Mesenchymal stem cell (in vitro differentiated cells and primary cell): Measurements from ENCODE around the gene CPLX4. TPM values are rescaled to one million over a fixed set of nuclear protein-coding genes. Genes with fewer than 3 reads are reported as not detected.

Experiments used
- DNase-seq: peaks from one replicate; pipeline ENCODE4 v3.0.0-alpha.2; 2013
- H2AFZ ChIP-seq: one replicate; pipeline ENCODE4 v1.6.1; 2013; ENCODE audit warnings: low read depth, mild to moderate bottlenecking, control low read depth, inconsistent platforms, low read length, moderate library complexity
- H2AK5ac ChIP-seq: 2 replicates; pipeline ENCODE4 v1.6.1; 2013; ENCODE audit warnings: low read length, moderate library complexity, mild to moderate bottlenecking, inconsistent platforms; ENCODE audit not compliant: severe bottlenecking
- H2BK120ac ChIP-seq: one replicate; pipeline ENCODE4 v1.6.1; 2013; ENCODE audit warnings: low read depth, mild to moderate bottlenecking, inconsistent platforms, low read length, moderate library complexity
- H2BK12ac ChIP-seq, 2 experiments: one replicate each; pipeline ENCODE4 v1.6.1; 2013; ENCODE audit warnings: inconsistent platforms in 2 of 2, low read length in 2 of 2, mild to moderate bottlenecking in 2 of 2, moderate library complexity in 2 of 2, control low read depth in 1 of 2
- H2BK15ac ChIP-seq: one replicate; pipeline ENCODE4 v1.6.1; 2013; ENCODE audit warnings: mild to moderate bottlenecking, low read depth, inconsistent platforms; ENCODE audit not compliant: poor library complexity, severe bottlenecking
- H2BK5ac ChIP-seq: 2 replicates; pipeline ENCODE4 v1.6.1; 2013; ENCODE audit warnings: low read depth, mild to moderate bottlenecking, low read length, control low read depth, inconsistent platforms; ENCODE audit not compliant: poor library complexity, severe bottlenecking
- H3K14ac ChIP-seq, 2 experiments: one replicate each; pipeline ENCODE4 v1.6.1; 2013; ENCODE audit warnings: inconsistent platforms in 2 of 2, low read length in 2 of 2, control low read depth in 1 of 2, mild to moderate bottlenecking in 1 of 2, moderate library complexity in 1 of 2
- H3K18ac ChIP-seq, 2 experiments: one replicate each; pipeline ENCODE4 v1.6.1; 2013; ENCODE audit warnings: inconsistent platforms in 2 of 2, low read length in 2 of 2, control low read depth in 1 of 2, low read depth in 1 of 2, mild to moderate bottlenecking in 1 of 2
- H3K23ac ChIP-seq, 2 experiments: one replicate each; pipeline ENCODE4 v1.6.1; 2013; ENCODE audit warnings: inconsistent platforms in 2 of 2, low read length in 2 of 2, mild to moderate bottlenecking in 2 of 2, moderate library complexity in 2 of 2, control low read depth in 1 of 2
- H3K27ac ChIP-seq: 2 replicates; pipeline ENCODE4 v1.5.1; 2013; ENCODE audit warnings: mild to moderate bottlenecking, moderate library complexity, low read length, control low read depth, inconsistent platforms; ENCODE audit not compliant: poor library complexity, severe bottlenecking
- H3K27me3 ChIP-seq, 2 experiments: 2 replicates each; pipeline versions ENCODE4 v1.6.1 to v1.7.0; 2013; ENCODE audit warnings: low read length in 2 of 2, mild to moderate bottlenecking in 2 of 2, moderate library complexity in 2 of 2, control low read depth in 1 of 2, inconsistent platforms in 1 of 2; ENCODE audit not compliant: control insufficient read depth in 1 of 2, insufficient read depth in 1 of 2
- H3K36me3 ChIP-seq, 2 experiments: 2 replicates each; pipeline versions ENCODE4 v1.6.1 to v1.7.0; 2013; ENCODE audit warnings: low read length in 2 of 2, control low read depth in 1 of 2, inconsistent platforms in 1 of 2, low read depth in 1 of 2, mild to moderate bottlenecking in 1 of 2; ENCODE audit not compliant: insufficient read depth in 2 of 2, control insufficient read depth in 1 of 2
- H3K4ac ChIP-seq, 2 experiments: one replicate each; pipeline ENCODE4 v1.6.1; 2013; ENCODE audit warnings: inconsistent platforms in 2 of 2, low read length in 2 of 2, mild to moderate bottlenecking in 2 of 2, moderate library complexity in 2 of 2, control low read depth in 1 of 2, low read depth in 1 of 2
- H3K4me1 ChIP-seq: 2 replicates; pipeline ENCODE4 v1.6.1; 2013; ENCODE audit warnings: low read depth, low read length, control low read depth; ENCODE audit not compliant: control insufficient read depth, insufficient read depth
- H3K4me2 ChIP-seq: 2 replicates; pipeline ENCODE4 v1.6.1; 2013; ENCODE audit warnings: low read length, mild to moderate bottlenecking, inconsistent platforms; ENCODE audit not compliant: poor library complexity, severe bottlenecking
- H3K4me3 ChIP-seq, 2 experiments: 2 replicates each; pipeline versions ENCODE4 v1.5.1 to v1.7.0; 2013; ENCODE audit warnings: low read length in 2 of 2, mild to moderate bottlenecking in 2 of 2, control low read depth in 1 of 2, low read depth in 1 of 2; ENCODE audit not compliant: insufficient read depth in 1 of 2
- H3K79me1 ChIP-seq: replicated peaks from 2 replicates; pipeline ENCODE4 v1.6.1; 2013; ENCODE audit warnings: mild to moderate bottlenecking, control low read depth, low read length, inconsistent platforms; ENCODE audit not compliant: poor library complexity, severe bottlenecking
- H3K9ac ChIP-seq: 2 replicates; pipeline ENCODE4 v1.7.0; 2013; ENCODE audit warnings: mild to moderate bottlenecking, low read length, moderate library complexity
- H3K9me3 ChIP-seq: 2 replicates; pipeline ENCODE4 v1.7.0; 2013; ENCODE audit warnings: mild to moderate bottlenecking, low read length; ENCODE audit not compliant: control insufficient read depth
- H4K8ac ChIP-seq: one replicate; pipeline ENCODE4 v1.6.1; 2013; ENCODE audit warnings: inconsistent platforms, mild to moderate bottlenecking, low read length, moderate library complexity
- H4K91ac ChIP-seq: one replicate; pipeline ENCODE4 v1.6.1; 2013; ENCODE audit warnings: mild to moderate bottlenecking, low read length, inconsistent platforms
- WGBS: methylation state at CpG from one replicate; pipeline ENCODE4 v1.1.7; 2013; ENCODE audit warnings: mixed read lengths; 5-methylcytosine and 5-hydroxymethylcytosine counted together
- polyA plus RNA-seq, 2 experiments: library from polyadenylated mRNA; stranded (reverse); fragments of 200-250 nt; gene quantifications; one replicate each; pipeline ENCODE4 v1.2.3, GENCODE V29; 2013

CPLX4 gene, protein sequence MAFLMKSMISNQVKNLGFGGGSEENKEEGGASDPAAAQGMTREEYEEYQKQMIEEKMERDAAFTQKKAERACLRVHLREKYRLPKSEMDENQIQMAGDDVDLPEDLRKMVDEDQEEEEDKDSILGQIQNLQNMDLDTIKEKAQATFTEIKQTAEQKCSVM
- not detected for polyA plus RNA-seq (2013, experiment 1 of 2)
- polyA plus RNA-seq (2013, experiment 2 of 2): not detected

DNA sequence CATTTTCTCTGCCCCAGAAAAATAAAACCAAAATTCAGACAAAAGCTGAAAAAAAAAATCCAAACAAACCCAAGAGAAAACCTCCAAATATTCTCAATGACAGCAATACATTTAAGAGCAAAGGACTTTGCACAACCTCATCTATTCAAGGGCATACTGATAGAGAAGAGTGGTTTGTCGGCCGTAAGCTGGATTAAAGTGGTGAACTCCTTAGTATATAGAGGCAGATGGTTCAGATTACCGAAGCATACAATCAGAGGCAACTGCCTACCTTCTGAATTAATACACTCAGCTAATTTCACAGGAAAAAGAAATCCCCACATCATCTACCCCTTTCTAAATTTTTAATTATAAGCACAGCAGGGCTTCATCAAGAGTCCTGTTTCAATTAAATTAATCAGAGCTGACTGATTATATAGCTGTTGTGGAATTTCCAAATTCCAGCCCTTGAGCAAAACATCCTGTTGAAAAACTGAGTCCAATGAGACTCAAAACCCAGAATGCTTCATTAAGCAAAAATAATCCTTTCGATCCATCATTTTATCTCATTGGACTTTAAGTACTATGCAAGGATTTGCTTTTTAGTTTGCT lies at the start of gene CPLX4:
TSS of gene CPLX4 (minus strand) at position 190 of the 591 bp plus-strand sequence. CDS start at position 3, 187 bp downstream.
- no peak within 1 kb of the TSS for H3K9ac ChIP-seq
- no peaks in the 10 kb centered on the region for H3K79me1 ChIP-seq
- no peak within 1 kb of the TSS for H2BK5ac ChIP-seq
- no peaks in the 10 kb centered on the region for H3K9me3 ChIP-seq
- peaks cover 2% of the 10 kb centered on the region for H3K4me1 ChIP-seq
- no peak within 1 kb of the TSS for H3K18ac ChIP-seq
- no peak within 1 kb of the TSS for H2AK5ac ChIP-seq
- H2AFZ ChIP-seq: no peak within 1 kb of the TSS
- 87% methylated on average over 4 of the region's 4 CpGs for WGBS
- no peak within 1 kb of the TSS for H3K27ac ChIP-seq
- no peak within 1 kb of the TSS for H4K91ac ChIP-seq
- H3K27me3 ChIP-seq: peaks cover 7 to 12% of the 10 kb centered on the region in 2 experiments
- H3K4me3 ChIP-seq: no peak within 1 kb of the TSS
- H2BK120ac ChIP-seq: no peak within 1 kb of the TSS
- no peak within 1 kb of the TSS for H4K8ac ChIP-seq
- no peak within 1 kb of the TSS for H2BK12ac ChIP-seq
- H3K36me3 ChIP-seq: no peaks in the 10 kb centered on the region
- DNase-seq: no peak
- no peak within 1 kb of the TSS for H3K4me2 ChIP-seq
- H2BK15ac ChIP-seq: no peak within 1 kb of the TSS
- no peak within 1 kb of the TSS for H3K23ac ChIP-seq
- H3K14ac ChIP-seq: no peak within 1 kb of the TSS
- H3K4ac ChIP-seq: no peak within 1 kb of the TSS

DNA sequence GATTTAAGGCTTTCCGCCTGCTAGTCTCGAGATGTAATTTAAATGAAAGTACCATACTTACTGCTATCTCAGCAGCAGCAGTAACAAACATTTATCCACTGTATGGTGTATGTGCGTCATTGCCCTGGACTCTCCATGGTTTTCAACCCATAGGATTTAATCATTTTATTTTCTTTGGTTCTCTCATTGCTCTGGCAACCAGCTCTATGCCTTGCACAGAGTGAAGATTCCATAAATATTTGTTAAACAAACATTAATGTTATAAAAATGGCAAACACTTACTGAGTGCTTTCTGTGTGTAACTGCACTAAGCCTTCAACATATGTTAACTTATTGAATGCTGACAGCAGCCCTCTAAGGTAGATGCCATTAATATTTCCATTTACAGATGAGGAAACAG lies 41.9 kb upstream of the CPLX4 start:
- peaks cover 0 to 6% of the 10 kb centered on the region in 2 experiments for H3K36me3 ChIP-seq
- H2BK15ac ChIP-seq: no peak overlapping the region
- no peak overlapping the region for H3K18ac ChIP-seq
- no peak overlapping the region for H3K23ac ChIP-seq
- H2BK120ac ChIP-seq: no peak overlapping the region
- no peak overlapping the region for H3K27ac ChIP-seq
- H2BK5ac ChIP-seq: no peak overlapping the region
- no peak overlapping the region for H3K4me2 ChIP-seq
- no peak overlapping the region for H3K4ac ChIP-seq
- no peaks in the 10 kb centered on the region for H3K4me1 ChIP-seq
- peak overlapping the region in 1 of 2 experiments; percentile 99 for H3K4me3 ChIP-seq
- H4K91ac ChIP-seq: no peak overlapping the region
- 92% methylated on average over 3 of the region's 3 CpGs for WGBS
- no peaks in the 10 kb centered on the region for H3K9me3 ChIP-seq
- no peak for DNase-seq
- no peak overlapping the region for H3K14ac ChIP-seq
- H3K9ac ChIP-seq: peak overlapping the region; percentile 67
- no peak overlapping the region for H2AFZ ChIP-seq
- H4K8ac ChIP-seq: no peak overlapping the region
- H2AK5ac ChIP-seq: no peak overlapping the region
- H2BK12ac ChIP-seq: no peak overlapping the region
- peaks cover 4 to 7% of the 10 kb centered on the region in 2 experiments for H3K27me3 ChIP-seq
- H3K79me1 ChIP-seq: peaks cover 1% of the 10 kb centered on the region

DNA sequence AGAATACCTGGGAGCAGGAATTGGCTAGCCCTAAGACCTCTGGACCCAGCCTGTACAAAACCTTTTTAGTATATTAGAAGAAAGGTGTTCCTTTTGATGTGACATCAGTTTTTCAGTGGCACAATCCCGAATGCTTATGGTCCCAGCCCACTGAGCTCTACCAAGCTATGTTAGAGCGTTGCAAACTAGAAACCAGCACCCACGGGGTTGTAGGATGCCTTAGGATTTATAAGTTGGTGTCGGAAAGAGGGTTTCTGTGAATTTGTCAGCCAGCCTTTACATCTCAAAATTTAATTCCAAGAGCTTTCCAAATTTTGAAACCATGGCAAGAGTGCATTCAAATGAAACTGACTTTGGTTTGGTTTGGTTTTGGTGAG lies 41.1 kb upstream of the CPLX4 start:
- Histone ChIP-seq H3K9me3 (no peaks in the 10 kb centered on the region), H4K91ac (no peak overlapping the region), H3K9ac (peak overlapping the region; percentile 67), H2BK5ac (no peak overlapping the region), H3K4me1 (no peaks in the 10 kb centered on the region), H3K14ac (no peak overlapping the region), H3K4me3 (peak overlapping the region; percentile 41 to 99), H3K27me3 (peaks cover 4 to 7% of the 10 kb centered on the region in 2 experiments), H2BK12ac (no peak overlapping the region), H4K8ac (no peak overlapping the region), H3K23ac (no peak overlapping the region), H3K4me2 (peak overlapping the region; percentile 54), H3K18ac (no peak overlapping the region), H3K79me1 (peaks cover 3% of the 10 kb centered on the region), H3K27ac (no peak overlapping the region), H2AFZ (no peak overlapping the region), H3K4ac (no peak overlapping the region), H2AK5ac (no peak overlapping the region), H2BK120ac (no peak overlapping the region), H3K36me3 (peaks cover 0 to 14% of the 10 kb centered on the region in 2 experiments), H2BK15ac (no peak overlapping the region)
- no peak for DNase-seq
- WGBS: 14% methylated on average over 1 of the region's 4 CpGs

DNA sequence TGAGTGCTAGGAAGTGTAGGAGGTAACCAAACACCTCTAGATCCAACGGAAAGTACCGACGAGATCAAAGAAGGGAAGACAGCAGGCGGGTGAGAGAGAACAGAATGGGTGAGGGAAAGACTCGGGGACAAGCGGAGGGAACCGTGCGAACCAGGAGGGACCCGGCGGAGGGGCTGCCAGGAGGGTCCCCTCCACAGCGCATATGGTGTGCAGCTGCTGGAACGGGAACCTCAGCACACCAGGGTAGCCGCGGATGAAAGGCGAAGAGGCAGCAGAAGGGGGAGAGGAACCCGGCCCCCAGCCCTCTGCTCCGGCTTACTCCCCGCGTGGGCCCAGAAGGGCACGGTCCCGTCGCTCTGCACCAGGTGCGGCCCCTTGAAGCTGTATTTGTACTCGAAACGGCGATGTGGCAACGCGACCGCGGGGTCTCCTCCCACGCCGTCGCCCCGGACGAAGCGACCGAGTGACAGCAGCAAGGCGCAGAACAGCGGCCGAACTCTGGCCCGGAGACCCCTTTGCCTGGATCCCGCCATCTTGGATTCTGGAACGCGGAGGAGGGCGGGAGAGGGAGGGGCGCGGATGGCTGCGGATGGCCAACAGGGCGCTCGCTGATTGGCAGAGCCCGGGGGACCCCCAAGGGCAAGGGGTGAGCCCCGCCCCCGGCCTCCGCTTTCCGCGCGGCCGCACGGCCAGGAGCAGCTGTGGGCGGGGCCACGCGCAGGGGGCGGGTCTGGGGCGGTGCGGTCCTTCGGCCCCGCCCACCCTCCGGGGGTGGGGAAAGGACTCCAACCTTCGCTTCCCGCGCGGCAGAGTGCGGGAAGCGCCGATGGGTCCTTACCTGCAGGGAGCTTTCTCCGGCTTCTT lies 40.5 kb upstream of the CPLX4 start, which contains the start of gene LMAN1:
TSS of gene LMAN1 (minus strand) at position 554 of the 864 bp plus-strand sequence. CDS start at position 533, 21 bp downstream.
- Histone ChIP-seq H3K4ac (peak within 1 kb of the TSS; percentile 82 to 94), H3K4me3 (peak within 1 kb of the TSS; percentile 94 to 99), H3K27ac (peak within 1 kb of the TSS; percentile 54), H2BK5ac (no peak within 1 kb of the TSS), H2BK15ac (no peak within 1 kb of the TSS), H3K4me1 (no peaks in the 10 kb centered on the region), H3K27me3 (peaks cover 0 to 4% of the 10 kb centered on the region in 2 experiments), H2BK120ac (no peak within 1 kb of the TSS), H3K18ac (peak within 1 kb of the TSS; percentile 96 to 99), H3K9ac (peak within 1 kb of the TSS; percentile 99), H3K14ac (peak within 1 kb of the TSS in 1 of 2 experiments; percentile 91), H2AFZ (peak within 1 kb of the TSS; percentile 88), H4K8ac (peak within 1 kb of the TSS; percentile 89), H3K36me3 (peaks cover 0 to 20% of the 10 kb centered on the region in 2 experiments), H2AK5ac (peak within 1 kb of the TSS; percentile 64), H2BK12ac (no peak within 1 kb of the TSS), H4K91ac (peak within 1 kb of the TSS; percentile 77), H3K23ac (peak within 1 kb of the TSS in 1 of 2 experiments; percentile 42), H3K4me2 (peak within 1 kb of the TSS; percentile 57), H3K79me1 (peaks cover 3% of the 10 kb centered on the region), H3K9me3 (no peaks in the 10 kb centered on the region)
- under 1% methylated on average over 67 of the region's 76 CpGs for WGBS
- DNase-seq: peak; percentile 93
